ENCODE results near the gene NOTUM. TPM values are rescaled to one million over a fixed set of nuclear protein-coding genes. Genes with fewer than 3 reads are reported as not detected.

The NOTUM gene
- total and polyA plus RNA-seq, 10 of the 15 experiments (the other 5 are each of a cell fraction or from before 2014, with no cell fraction given): 0.04 to 0.13 TPM; not detected in 8

GRCh38 chr17:81967533-81968395, 6.8 kb upstream of the NOTUM start (continued):
- TF ChIP-seq CUX1 (IDR thresholded peaks at IDR 0.05; ENCODE audit: insufficient replicate concordance, low read depth, low read length) (no peak), MEF2A (IDR thresholded peaks at IDR 0.05; ENCODE audit: insufficient read depth, low read depth, low read length) (no peak), SMAD1 (IDR thresholded peaks at IDR 0.05; ENCODE audit: low read depth, partially characterized antibody) (no peak), TCF7 (IDR thresholded peaks at IDR 0.05; ENCODE audit: borderline replicate concordance) (peak; percentile 99), ELK1 (IDR thresholded peaks at IDR 0.05; ENCODE audit: low read depth, low read length) (no peak), PAX5 (IDR thresholded peaks at IDR 0.05; ENCODE audit: borderline replicate concordance, low read depth, low read length) (no peak), E2F8 (IDR thresholded peaks at IDR 0.05; ENCODE audit: low read depth, partially characterized antibody) (no peak), JUNB (IDR thresholded peaks at IDR 0.05) (no peak), ZBTB11 (CRISPR knock-in tag; IDR thresholded peaks at IDR 0.05) (no peak), KAT2A (conservative IDR thresholded peaks at IDR 0.05; ENCODE audit: control insufficient read depth, low read depth, low read length) (no peak), ESRRA (IDR thresholded peaks at IDR 0.05; ENCODE audit: low read length) (no peak), FOS (IDR thresholded peaks at IDR 0.05; ENCODE audit: borderline replicate concordance, extremely low read depth, insufficient read length) (no peak), HDAC2 (IDR thresholded peaks at IDR 0.05) (no peak), NR2C2 (IDR thresholded peaks at IDR 0.05; ENCODE audit: borderline replicate concordance, control insufficient read depth, insufficient read length, low read depth) (no peak), RELA (IDR thresholded peaks at IDR 0.05; ENCODE audit: borderline replicate concordance, partially characterized antibody) (no peak)
